A673 (cell line): ENCODE results near the gene TCF7L1. TPM values are rescaled to one million over a fixed set of nuclear protein-coding genes. Genes with fewer than 3 reads are reported as not detected.
"Not testable (repeated sequence)": the region's sequence is repeated elsewhere in the genome, so short reads cannot be mapped to it uniquely, and the experiment has no call there.

ENCODE experiments used
- BruUV-seq: library from RNA; stranded (reverse); fragments of 400-500 nt; replicated peaks from 2 replicates; lab custom pipeline; 2021; lab: Mats Ljungman, UMichigan
- CTCF ChIA-PET: fragments of 300-600 bp; sonication (Branson Sonifier 250); formaldehyde crosslinking; loops from one replicate; lab custom pipeline; 2022; ENCODE audit warnings: antibody characterized with exemption; lab: Charles Lee
- POLR2A ChIA-PET: fragments of 300-600 bp; sonication (Branson Sonifier 250); formaldehyde crosslinking; loops from one replicate; lab custom pipeline; 2022; ENCODE audit warnings: antibody characterized with exemption; ENCODE audit not compliant: low non-redundant PET; lab: Charles Lee
- DNase-seq: peaks from one replicate; pipeline ENCODE4 v3.0.0-alpha.2; 2015; ENCODE audit warnings: low spot score
- H3K27ac ChIP-seq: fragments of 200-600 bp; sonication (generic); 2 replicates; pipeline ENCODE4 v1.5.1; 2016; ENCODE audit warnings: mixed run types, low read depth, mild to moderate bottlenecking, mixed read lengths, antibody characterized with exemption, low read length; ENCODE audit not compliant: poor library complexity, severe bottlenecking
- H3K27me3 ChIP-seq: fragments of 200-600 bp; sonication (generic); replicated peaks from 2 replicates; pipeline ENCODE4 v1.6.1; 2017; ENCODE audit warnings: mixed run types, low read depth, mild to moderate bottlenecking, mixed read lengths, antibody characterized with exemption, low read length; ENCODE audit not compliant: insufficient read depth, poor library complexity
- H3K36me3 ChIP-seq: fragments of 200-600 bp; sonication (generic); 2 replicates; pipeline ENCODE4 v1.6.1; 2016; ENCODE audit warnings: mixed run types, mild to moderate bottlenecking, mixed read lengths, antibody characterized with exemption, low read length; ENCODE audit not compliant: insufficient read depth, poor library complexity, severe bottlenecking
- H3K4me1 ChIP-seq: fragments of 200-600 bp; sonication (generic); 2 replicates; pipeline ENCODE4 v1.6.1; 2017; ENCODE audit warnings: mixed run types, mild to moderate bottlenecking, mixed read lengths, antibody characterized with exemption, low read length; ENCODE audit not compliant: insufficient read depth, poor library complexity, severe bottlenecking
- H3K4me3 ChIP-seq: fragments of 200-600 bp; sonication (generic); 2 replicates; pipeline ENCODE4 v1.5.1; 2016; ENCODE audit warnings: low read depth, mixed run types, mild to moderate bottlenecking, mixed read lengths, low read length; ENCODE audit not compliant: poor library complexity, severe bottlenecking
- H3K9me3 ChIP-seq: fragments of 200-600 bp; sonication (generic); 2 replicates; pipeline ENCODE4 v1.6.1; 2016; ENCODE audit warnings: mixed run types, low read depth, mild to moderate bottlenecking, mixed read lengths, antibody characterized with exemption, low read length; ENCODE audit not compliant: poor library complexity, severe bottlenecking
- CTCF ChIP-seq: fragments of 300-800, 200-600 bp; sonication (generic); conservative IDR thresholded peaks from 2 replicates; pipeline ENCODE4 v1.5.1; 2017; ENCODE audit warnings: low read depth, mild to moderate bottlenecking, antibody characterized with exemption, low read length, moderate library complexity, mixed read lengths
- EZH2 ChIP-seq: fragments of 200-600 bp; sonication (generic); IDR thresholded peaks from 2 replicates; pipeline ENCODE4 v1.6.1; 2017; ENCODE audit warnings: borderline replicate concordance, low read depth, mild to moderate bottlenecking, mixed read lengths, antibody characterized with exemption, low read length; ENCODE audit not compliant: poor library complexity, severe bottlenecking
- intact Hi-C: fragments of 100-400 bp; cut with micrococcal nuclease; formaldehyde crosslinking; loops from one replicate; pipeline ENCODE4 v1.10.0; 2022; ENCODE audit not compliant: unreplicated experiment
- total RNA-seq: library from RNA; stranded (reverse); gene quantifications from 2 replicates; pipeline ENCODE4 v1.2.3, GENCODE V29; 2021

Gene TCF7L1
- total RNA-seq, 1 experiment from 2014 or later: 21.9 TPM

GRCh38 chr2:85330839-85331636 is 197.8 kb downstream of the TCF7L1 start:
- TF ChIP-seq CTCF (no peak), EZH2 (no peak)
- POLR2A ChIA-PET: no interaction called here
- Histone ChIP-seq H3K9me3 (no peaks in the 10 kb centered on the region), H3K36me3 (no peaks in the 10 kb centered on the region), H3K4me3 (no peak overlapping the region), H3K27me3 (no peaks in the 10 kb centered on the region), H3K4me1 (peaks cover 7% of the 10 kb centered on the region), H3K27ac (no peak overlapping the region)
- no TSS peak for BruUV-seq
- intact Hi-C loops: no loop called here
- DNase-seq: no peak
- CTCF ChIA-PET: no interaction called here

- POLR2A ChIA-PET, H3K4me1 ChIP-seq, intact Hi-C loops, H3K4me3 ChIP-seq, CTCF ChIA-PET, DNase-seq, H3K36me3 ChIP-seq, H3K9me3 ChIP-seq, H3K27ac ChIP-seq, BruUV-seq, H3K27me3 ChIP-seq: not testable (repeated sequence)
Observed at GRCh38 chr2:85333877-85334276, 200.7 kb downstream of the TCF7L1 start.

- intact Hi-C loops: no loop called here
- no TSS peak for BruUV-seq
- ChIA-PET CTCF (no interaction called here), POLR2A (no interaction called here)
- H3K4me1 ChIP-seq: no peaks in the 10 kb centered on the region
- no peak for DNase-seq
- TF ChIP-seq EZH2 (no peak), CTCF (no peak)
- no peaks in the 10 kb centered on the region for H3K27me3 ChIP-seq
- H3K9me3 ChIP-seq: no peaks in the 10 kb centered on the region
- no peaks in the 10 kb centered on the region for H3K36me3 ChIP-seq
- H3K4me3 ChIP-seq: no peak overlapping the region
- H3K27ac ChIP-seq: no peak overlapping the region
Observed at GRCh38 chr2:85334928-85335327, 201.7 kb downstream of the TCF7L1 start.
